ENCODE measurements around the gene DGCR2.
"Not testable (repeated sequence)": the region's sequence is repeated elsewhere in the genome, so short reads cannot be mapped to it uniquely, and the experiment has no call there.

DNA sequence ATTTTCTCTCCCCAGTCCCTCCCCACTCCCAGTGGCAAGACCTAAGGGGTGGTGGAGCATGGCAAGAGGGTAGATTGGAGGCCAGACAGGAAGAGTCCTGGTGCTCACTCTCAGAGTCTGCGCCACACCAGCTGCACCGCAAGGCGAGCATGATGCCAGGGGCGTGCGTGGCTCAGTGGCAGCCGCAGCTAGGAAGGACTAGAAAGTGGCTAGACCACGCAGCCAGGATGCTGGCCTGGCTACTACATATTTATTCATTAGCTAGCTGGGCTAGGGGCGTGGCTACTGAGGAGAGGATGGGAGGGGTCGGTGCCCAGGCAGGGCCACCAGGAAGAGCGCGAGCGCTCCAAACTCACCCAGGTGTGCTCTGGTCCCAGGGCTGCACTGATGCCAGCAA is 87.5 kb downstream of the DGCR2 start:
- TF ChIP-seq, protein P1, sequence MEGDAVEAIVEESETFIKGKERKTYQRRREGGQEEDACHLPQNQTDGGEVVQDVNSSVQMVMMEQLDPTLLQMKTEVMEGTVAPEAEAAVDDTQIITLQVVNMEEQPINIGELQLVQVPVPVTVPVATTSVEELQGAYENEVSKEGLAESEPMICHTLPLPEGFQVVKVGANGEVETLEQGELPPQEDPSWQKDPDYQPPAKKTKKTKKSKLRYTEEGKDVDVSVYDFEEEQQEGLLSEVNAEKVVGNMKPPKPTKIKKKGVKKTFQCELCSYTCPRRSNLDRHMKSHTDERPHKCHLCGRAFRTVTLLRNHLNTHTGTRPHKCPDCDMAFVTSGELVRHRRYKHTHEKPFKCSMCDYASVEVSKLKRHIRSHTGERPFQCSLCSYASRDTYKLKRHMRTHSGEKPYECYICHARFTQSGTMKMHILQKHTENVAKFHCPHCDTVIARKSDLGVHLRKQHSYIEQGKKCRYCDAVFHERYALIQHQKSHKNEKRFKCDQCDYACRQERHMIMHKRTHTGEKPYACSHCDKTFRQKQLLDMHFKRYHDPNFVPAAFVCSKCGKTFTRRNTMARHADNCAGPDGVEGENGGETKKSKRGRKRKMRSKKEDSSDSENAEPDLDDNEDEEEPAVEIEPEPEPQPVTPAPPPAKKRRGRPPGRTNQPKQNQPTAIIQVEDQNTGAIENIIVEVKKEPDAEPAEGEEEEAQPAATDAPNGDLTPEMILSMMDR (IDR thresholded peaks at IDR 0.05), result not testable (repeated sequence)
- TF ChIP-seq POLR2A (IDR thresholded peaks at IDR 0.05), result not testable (repeated sequence)
